Vagina (tissue), 2 donors: ENCODE results near the gene ADAM15. TPM values are rescaled to one million over a fixed set of nuclear protein-coding genes. Genes with fewer than 3 reads are reported as not detected.

Experiments used
- DNase-seq, 2 donors: peaks; one replicate each; pipeline ENCODE4 v3.0.0-alpha.2; 2017; ENCODE audit errors: extremely low spot score in 2 of 2
- H3K27ac ChIP-seq: fragments of 200-600 bp; sonication (generic); one replicate; pipeline ENCODE4 v1.5.1; 2019
- H3K27me3 ChIP-seq: fragments of 200-600 bp; sonication (generic); one replicate; pipeline ENCODE4 v1.5.1; 2019
- H3K36me3 ChIP-seq, 2 donors: fragments of 200-600 bp; sonication (generic); one replicate each; pipeline ENCODE4 v1.5.1; 2017 to 2019
- H3K4me1 ChIP-seq: fragments of 200-600 bp; sonication (generic); one replicate; pipeline ENCODE4 v1.5.1; 2019
- H3K4me3 ChIP-seq, 2 donors: fragments of 200-600 bp; sonication (generic); 1 replicate in 1 of 2; 2 replicates in 1 of 2; pipeline ENCODE4 v1.5.1; 2016 to 2019
- H3K9me3 ChIP-seq: fragments of 200-600 bp; sonication (generic); one replicate; pipeline ENCODE4 v1.5.1; 2019
- CTCF ChIP-seq, 3 experiments: fragments of 450-650 bp in 2 of 3; fragments of 200-600 bp in 1 of 3; sonication (generic) in 1 of 3; IDR thresholded peaks; one replicate each; pipeline ENCODE4 v1.5.1; 2017 to 2019; ENCODE audit warnings: antibody characterized with exemption in 3 of 3, mild to moderate bottlenecking in 2 of 3, moderate library complexity in 2 of 3
- POLR2A ChIP-seq, 2 donors: fragments of 450-650 bp; IDR thresholded peaks; one replicate each; pipeline ENCODE4 v1.6.1; 2017; ENCODE audit warnings: antibody characterized with exemption in 2 of 2, mild to moderate bottlenecking in 2 of 2, moderate library complexity in 2 of 2
- POLR2AphosphoS5 ChIP-seq, 2 donors: sonication (generic); formaldehyde crosslinking; IDR thresholded peaks; one replicate each; pipeline ENCODE4 v1.9.0; 2017; ENCODE audit warnings: antibody characterized with exemption in 2 of 2, mild to moderate bottlenecking in 2 of 2, low read depth in 1 of 2; ENCODE audit not compliant: insufficient read depth in 1 of 2
- intact Hi-C: fragments of 100-400 bp; cut with DNase I; formaldehyde crosslinking; loops from one replicate; pipeline ENCODE4 v1.15.1; 2023
- total RNA-seq: library from RNA; depleted of rRNA; stranded (reverse); fragments of >200 nt; gene quantifications from one replicate; pipeline ENCODE4 v1.2.3, GENCODE V29; 2016

Gene ADAM15
- total RNA-seq, 1 donor from 2014 or later: 193 TPM

GRCh38 chr1:155018617-155019348 lies 32.3 kb upstream of the ADAM15 start:
- Histone ChIP-seq H3K4me1 (peaks cover 52% of the 10 kb centered on the region), H3K27me3 (no peaks in the 10 kb centered on the region), H3K36me3 (peaks cover 0 to 12% of the 10 kb centered on the region in 2 donors), H3K9me3 (no peaks in the 10 kb centered on the region), H3K27ac (peak overlapping the region; percentile 99), H3K4me3 (no peak overlapping the region)
- intact Hi-C loops: loop anchor here (5.0 kb wide), 1 partner anchor 56 kb away; the partner anchor contains the start of gene PYGO2
- no peak for DNase-seq
- TF ChIP-seq CTCF (IDR thresholded peaks at IDR 0.05) (no peak), POLR2A (IDR thresholded peaks at IDR 0.05) (no peak), POLR2AphosphoS5 (IDR thresholded peaks at IDR 0.05; ENCODE audit: insufficient read depth in 1 of 2, low read depth in 1 of 2) (no peak)

GRCh38 chr1:155019377-155020245 lies 31.5 kb upstream of the ADAM15 start:
- no peak overlapping the region for H3K4me3 ChIP-seq
- H3K9me3 ChIP-seq: no peaks in the 10 kb centered on the region
- H3K36me3 ChIP-seq: peaks cover 0 to 7% of the 10 kb centered on the region in 2 donors
- peaks cover 52% of the 10 kb centered on the region for H3K4me1 ChIP-seq
- no peak for DNase-seq
- H3K27ac ChIP-seq: peak overlapping the region; percentile 99
- H3K27me3 ChIP-seq: no peaks in the 10 kb centered on the region
- TF ChIP-seq POLR2AphosphoS5 (IDR thresholded peaks at IDR 0.05; ENCODE audit: insufficient read depth in 1 of 2, low read depth in 1 of 2): no peak
- TF ChIP-seq POLR2A (IDR thresholded peaks at IDR 0.05): no peak
- no peak for TF ChIP-seq CTCF (IDR thresholded peaks at IDR 0.05)
- intact Hi-C loops: loop anchor here (5.0 kb wide), 1 partner anchor 57 kb away; the partner anchor contains the start of gene PYGO2

GRCh38 chr1:155022136-155022926 lies 28.8 kb upstream of the ADAM15 start:
- TF ChIP-seq POLR2A (IDR thresholded peaks at IDR 0.05): no peak
- no peak for TF ChIP-seq CTCF (IDR thresholded peaks at IDR 0.05)
- no peak for TF ChIP-seq POLR2AphosphoS5 (IDR thresholded peaks at IDR 0.05; ENCODE audit: insufficient read depth in 1 of 2, low read depth in 1 of 2)
- Histone ChIP-seq H3K27me3 (no peaks in the 10 kb centered on the region), H3K36me3 (no peaks in the 10 kb centered on the region), H3K4me3 (no peak overlapping the region), H3K27ac (no peak overlapping the region), H3K9me3 (no peaks in the 10 kb centered on the region), H3K4me1 (peaks cover 25% of the 10 kb centered on the region)
- DNase-seq: no peak
- intact Hi-C loops: no loop called here

- Histone ChIP-seq H3K9me3 (no peaks in the 10 kb centered on the region), H3K4me3 (no peak overlapping the region), H3K27me3 (no peaks in the 10 kb centered on the region), H3K4me1 (peaks cover 21% of the 10 kb centered on the region), H3K36me3 (no peaks in the 10 kb centered on the region), H3K27ac (no peak overlapping the region)
- intact Hi-C loops: no loop called here
- DNase-seq: no peak
- TF ChIP-seq POLR2AphosphoS5 (IDR thresholded peaks at IDR 0.05; ENCODE audit: insufficient read depth in 1 of 2, low read depth in 1 of 2) (no peak), POLR2A (IDR thresholded peaks at IDR 0.05) (no peak), CTCF (IDR thresholded peaks at IDR 0.05) (no peak)
Measured at GRCh38 chr1:155022927-155023236, 28.2 kb upstream of the ADAM15 start.
